HG03097 (cell line): ENCODE results near the gene TBC1D3L.
"Not testable (repeated sequence)": the region's sequence is repeated elsewhere in the genome, so short reads cannot be mapped to it uniquely, and the experiment has no call there.

Source experiments
- ATAC-seq: cut with Tn5 transposase; IDR thresholded peaks from one replicate; pipeline ENCODE4 v1.9.1; 2021; ENCODE audit not compliant: unreplicated experiment, low FRiP score

The TBC1D3L gene

GRCh38 chr17:37988960-37989359 lies at the start of gene TBC1D3L:
Gene TBC1D3L (minus strand): TSS chr17:37989060. CDS start chr17:37987520, 1,540 bp downstream.
- ATAC-seq: not testable (repeated sequence)

GRCh38 chr17:38003676-38004075 lies 14.8 kb upstream of the TBC1D3L start, which contains the start of gene TBC1D3D:
Gene TBC1D3D (plus strand): TSS chr17:38003976. CDS start chr17:38005561, 1,585 bp downstream.
- not testable (repeated sequence) for ATAC-seq
